GM23248 (cell line): ENCODE results near the gene AP1M2.

Source experiments
- EZH2 ChIP-seq: fragments of 200-600 bp; sonication (generic); IDR thresholded peaks from 2 replicates; pipeline ENCODE4 v1.6.1; 2018; ENCODE audit warnings: antibody characterized with exemption, mild to moderate bottlenecking; ENCODE audit not compliant: insufficient read depth, poor library complexity, severe bottlenecking
- EZH2phosphoT487 ChIP-seq: fragments of 200-600 bp; sonication (generic); IDR thresholded peaks from 2 replicates; pipeline ENCODE4 v1.6.1; 2018; ENCODE audit warnings: antibody characterized with exemption, moderate library complexity, mild to moderate bottlenecking, low read depth; ENCODE audit not compliant: insufficient read depth

DNA sequence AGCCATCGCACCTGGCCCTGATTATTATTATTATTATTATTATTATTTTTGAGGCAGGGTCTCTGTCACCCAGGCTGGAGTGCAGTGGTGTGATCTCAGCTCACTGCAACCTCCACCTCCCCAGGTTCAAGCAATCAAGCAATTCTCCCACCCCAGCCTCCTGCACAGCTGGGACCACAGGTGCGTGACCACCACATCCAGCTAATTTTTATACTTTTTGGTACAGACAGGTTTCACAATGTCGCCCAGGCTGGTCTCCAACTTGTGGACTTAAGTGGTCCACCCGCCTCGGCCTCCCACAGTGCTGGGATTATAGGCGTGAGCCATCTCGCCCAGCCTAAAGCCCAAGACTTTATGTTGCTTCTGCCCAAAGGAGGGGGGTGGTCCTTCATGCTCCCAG lies 6.0 kb upstream of the AP1M2 start:
- TF ChIP-seq EZH2phosphoT487 (no peak), EZH2 (no peak)
